Mesenchymal stem cell (in vitro differentiated cells and primary cell): ENCODE measurements around the gene XRCC5.

Experiments
- DNase-seq: peaks from one replicate; pipeline ENCODE4 v3.0.0-alpha.2; 2013
- H2AFZ ChIP-seq: one replicate; pipeline ENCODE4 v1.6.1; 2013; ENCODE audit warnings: low read depth, mild to moderate bottlenecking, control low read depth, inconsistent platforms, low read length, moderate library complexity
- H2AK5ac ChIP-seq: 2 replicates; pipeline ENCODE4 v1.6.1; 2013; ENCODE audit warnings: low read length, moderate library complexity, mild to moderate bottlenecking, inconsistent platforms; ENCODE audit not compliant: severe bottlenecking
- H2BK120ac ChIP-seq: one replicate; pipeline ENCODE4 v1.6.1; 2013; ENCODE audit warnings: low read depth, mild to moderate bottlenecking, inconsistent platforms, low read length, moderate library complexity
- H2BK12ac ChIP-seq, 2 experiments: one replicate each; pipeline ENCODE4 v1.6.1; 2013; ENCODE audit warnings: inconsistent platforms in 2 of 2, low read length in 2 of 2, mild to moderate bottlenecking in 2 of 2, moderate library complexity in 2 of 2, control low read depth in 1 of 2
- H2BK15ac ChIP-seq: one replicate; pipeline ENCODE4 v1.6.1; 2013; ENCODE audit warnings: mild to moderate bottlenecking, low read depth, inconsistent platforms; ENCODE audit not compliant: poor library complexity, severe bottlenecking
- H2BK5ac ChIP-seq: 2 replicates; pipeline ENCODE4 v1.6.1; 2013; ENCODE audit warnings: low read depth, mild to moderate bottlenecking, low read length, control low read depth, inconsistent platforms; ENCODE audit not compliant: poor library complexity, severe bottlenecking
- H3K14ac ChIP-seq, 2 experiments: one replicate each; pipeline ENCODE4 v1.6.1; 2013; ENCODE audit warnings: inconsistent platforms in 2 of 2, low read length in 2 of 2, control low read depth in 1 of 2, mild to moderate bottlenecking in 1 of 2, moderate library complexity in 1 of 2
- H3K18ac ChIP-seq, 2 experiments: one replicate each; pipeline ENCODE4 v1.6.1; 2013; ENCODE audit warnings: inconsistent platforms in 2 of 2, low read length in 2 of 2, control low read depth in 1 of 2, low read depth in 1 of 2, mild to moderate bottlenecking in 1 of 2
- H3K23ac ChIP-seq, 2 experiments: one replicate each; pipeline ENCODE4 v1.6.1; 2013; ENCODE audit warnings: inconsistent platforms in 2 of 2, low read length in 2 of 2, mild to moderate bottlenecking in 2 of 2, moderate library complexity in 2 of 2, control low read depth in 1 of 2
- H3K27ac ChIP-seq: 2 replicates; pipeline ENCODE4 v1.5.1; 2013; ENCODE audit warnings: mild to moderate bottlenecking, moderate library complexity, low read length, control low read depth, inconsistent platforms; ENCODE audit not compliant: poor library complexity, severe bottlenecking
- H3K27me3 ChIP-seq, 2 experiments: 2 replicates each; pipeline versions ENCODE4 v1.6.1 to v1.7.0; 2013; ENCODE audit warnings: low read length in 2 of 2, mild to moderate bottlenecking in 2 of 2, moderate library complexity in 2 of 2, control low read depth in 1 of 2, inconsistent platforms in 1 of 2; ENCODE audit not compliant: control insufficient read depth in 1 of 2, insufficient read depth in 1 of 2
- H3K36me3 ChIP-seq, 2 experiments: 2 replicates each; pipeline versions ENCODE4 v1.6.1 to v1.7.0; 2013; ENCODE audit warnings: low read length in 2 of 2, control low read depth in 1 of 2, inconsistent platforms in 1 of 2, low read depth in 1 of 2, mild to moderate bottlenecking in 1 of 2; ENCODE audit not compliant: insufficient read depth in 2 of 2, control insufficient read depth in 1 of 2
- H3K4ac ChIP-seq, 2 experiments: one replicate each; pipeline ENCODE4 v1.6.1; 2013; ENCODE audit warnings: inconsistent platforms in 2 of 2, low read length in 2 of 2, mild to moderate bottlenecking in 2 of 2, moderate library complexity in 2 of 2, control low read depth in 1 of 2, low read depth in 1 of 2
- H3K4me1 ChIP-seq: 2 replicates; pipeline ENCODE4 v1.6.1; 2013; ENCODE audit warnings: low read depth, low read length, control low read depth; ENCODE audit not compliant: control insufficient read depth, insufficient read depth
- H3K4me2 ChIP-seq: 2 replicates; pipeline ENCODE4 v1.6.1; 2013; ENCODE audit warnings: low read length, mild to moderate bottlenecking, inconsistent platforms; ENCODE audit not compliant: poor library complexity, severe bottlenecking
- H3K4me3 ChIP-seq, 2 experiments: 2 replicates each; pipeline versions ENCODE4 v1.5.1 to v1.7.0; 2013; ENCODE audit warnings: low read length in 2 of 2, mild to moderate bottlenecking in 2 of 2, control low read depth in 1 of 2, low read depth in 1 of 2; ENCODE audit not compliant: insufficient read depth in 1 of 2
- H3K79me1 ChIP-seq: replicated peaks from 2 replicates; pipeline ENCODE4 v1.6.1; 2013; ENCODE audit warnings: mild to moderate bottlenecking, control low read depth, low read length, inconsistent platforms; ENCODE audit not compliant: poor library complexity, severe bottlenecking
- H3K9ac ChIP-seq: 2 replicates; pipeline ENCODE4 v1.7.0; 2013; ENCODE audit warnings: mild to moderate bottlenecking, low read length, moderate library complexity
- H3K9me3 ChIP-seq: 2 replicates; pipeline ENCODE4 v1.7.0; 2013; ENCODE audit warnings: mild to moderate bottlenecking, low read length; ENCODE audit not compliant: control insufficient read depth
- H4K8ac ChIP-seq: one replicate; pipeline ENCODE4 v1.6.1; 2013; ENCODE audit warnings: inconsistent platforms, mild to moderate bottlenecking, low read length, moderate library complexity
- H4K91ac ChIP-seq: one replicate; pipeline ENCODE4 v1.6.1; 2013; ENCODE audit warnings: mild to moderate bottlenecking, low read length, inconsistent platforms
- WGBS: methylation state at CpG from one replicate; pipeline ENCODE4 v1.1.7; 2013; ENCODE audit warnings: mixed read lengths; 5-methylcytosine and 5-hydroxymethylcytosine counted together

XRCC5 gene

GRCh38 chr2:216126943-216127342 is 17.8 kb downstream of the XRCC5 start:
- H3K79me1 ChIP-seq, result peaks cover 17% of the 10 kb centered on the region
- no peak overlapping the region for H3K23ac ChIP-seq
- WGBS, result 100% methylated on average over 4 of the region's 5 CpGs
- H3K27me3 ChIP-seq, result no peaks in the 10 kb centered on the region
- H4K8ac ChIP-seq, result no peak overlapping the region
- no peak overlapping the region for H3K4me3 ChIP-seq
- no peak overlapping the region for H2BK5ac ChIP-seq
- H2BK120ac ChIP-seq, result no peak overlapping the region
- no peaks in the 10 kb centered on the region for H3K4me1 ChIP-seq
- no peak overlapping the region for H3K27ac ChIP-seq
- H3K4ac ChIP-seq, result no peak overlapping the region
- no peak overlapping the region for H2AK5ac ChIP-seq
- no peak for DNase-seq
- H3K4me2 ChIP-seq, result no peak overlapping the region
- no peak overlapping the region for H2AFZ ChIP-seq
- H2BK15ac ChIP-seq, result no peak overlapping the region
- no peaks in the 10 kb centered on the region for H3K9me3 ChIP-seq
- no peak overlapping the region for H3K14ac ChIP-seq
- H3K9ac ChIP-seq, result no peak overlapping the region
- H3K18ac ChIP-seq, result no peak overlapping the region
- no peak overlapping the region for H2BK12ac ChIP-seq
- H4K91ac ChIP-seq, result no peak overlapping the region
- peaks cover 14 to 92% of the 10 kb centered on the region in 2 experiments for H3K36me3 ChIP-seq

- 90% methylated on average over 3 of the region's 6 CpGs for WGBS
Measured at GRCh38 chr2:216130346-216130971, 21.3 kb downstream of the XRCC5 start.

DNA sequence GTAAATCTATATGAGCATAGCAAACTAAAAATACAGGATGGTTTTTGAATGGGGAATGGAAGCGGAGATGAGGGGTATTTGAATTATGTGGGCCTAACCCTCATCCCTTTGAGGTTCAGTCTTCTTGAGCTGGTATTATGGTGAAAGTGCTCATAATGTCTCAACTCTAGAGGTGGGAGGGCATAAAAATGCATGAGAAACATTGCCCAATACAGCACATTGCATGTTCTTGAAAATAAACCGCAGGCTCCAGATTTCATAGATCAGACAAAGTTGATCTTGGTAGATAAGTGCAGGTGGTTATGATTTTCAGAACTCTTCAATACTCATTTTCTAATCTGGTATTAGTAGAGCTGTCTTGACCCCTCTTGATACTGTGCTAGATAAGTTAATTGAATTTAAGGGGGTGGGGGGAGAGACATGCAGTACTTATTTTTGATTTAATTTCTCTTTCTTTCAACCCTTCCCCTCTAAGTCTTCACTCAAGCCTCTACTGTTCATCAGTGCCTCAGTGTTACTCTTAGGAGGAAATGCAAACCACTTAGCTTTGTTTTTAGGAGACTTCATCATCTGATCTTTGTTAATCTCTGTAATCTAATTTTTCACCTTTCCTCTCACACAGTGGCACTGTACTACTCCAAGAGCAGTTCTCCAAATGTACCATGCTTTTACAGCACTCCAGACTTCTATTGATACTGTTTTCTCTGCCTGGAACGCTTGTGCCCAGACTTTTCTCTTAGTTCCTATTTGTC is 22.2 kb downstream of the XRCC5 start:
- Histone ChIP-seq H2AFZ (no peak overlapping the region), H2BK5ac (no peak overlapping the region), H3K4ac (no peak overlapping the region), H3K23ac (no peak overlapping the region), H3K27ac (no peak overlapping the region), H3K27me3 (no peaks in the 10 kb centered on the region), H3K9me3 (no peaks in the 10 kb centered on the region), H3K79me1 (peaks cover 19% of the 10 kb centered on the region), H3K18ac (no peak overlapping the region), H3K9ac (no peak overlapping the region), H4K91ac (no peak overlapping the region), H3K4me2 (no peak overlapping the region), H2BK120ac (no peak overlapping the region), H3K36me3 (peaks cover 19 to 91% of the 10 kb centered on the region in 2 experiments), H2BK15ac (no peak overlapping the region), H2AK5ac (no peak overlapping the region), H3K4me3 (no peak overlapping the region), H2BK12ac (no peak overlapping the region), H3K4me1 (no peaks in the 10 kb centered on the region), H4K8ac (no peak overlapping the region), H3K14ac (no peak overlapping the region)
- no peak for DNase-seq
- WGBS, result over 99% methylated on average over 3 of the region's 3 CpGs

More at GRCh38 chr2:216130346-216130971, 21.3 kb downstream of the XRCC5 start:
- Histone ChIP-seq H3K14ac (no peak overlapping the region), H2AK5ac (no peak overlapping the region), H2BK15ac (no peak overlapping the region), H3K4me2 (no peak overlapping the region), H2BK12ac (no peak overlapping the region), H2BK5ac (no peak overlapping the region), H3K79me1 (peaks cover 21% of the 10 kb centered on the region), H3K27me3 (no peaks in the 10 kb centered on the region), H3K9ac (no peak overlapping the region), H4K91ac (no peak overlapping the region), H3K9me3 (no peaks in the 10 kb centered on the region), H2AFZ (no peak overlapping the region), H3K4me3 (no peak overlapping the region), H4K8ac (no peak overlapping the region), H3K36me3 (peaks cover 16 to 93% of the 10 kb centered on the region in 2 experiments), H3K18ac (no peak overlapping the region), H3K23ac (no peak overlapping the region), H3K4me1 (no peaks in the 10 kb centered on the region), H2BK120ac (no peak overlapping the region), H3K4ac (no peak overlapping the region), H3K27ac (no peak overlapping the region)
- DNase-seq, result peak; percentile 30

- Histone ChIP-seq H3K23ac (no peak overlapping the region), H3K4ac (no peak overlapping the region), H3K4me3 (no peak overlapping the region), H3K9ac (no peak overlapping the region), H3K4me1 (no peaks in the 10 kb centered on the region), H3K27ac (no peak overlapping the region), H3K27me3 (no peaks in the 10 kb centered on the region), H3K36me3 (peaks cover 15 to 91% of the 10 kb centered on the region in 2 experiments), H2BK120ac (no peak overlapping the region), H2AFZ (no peak overlapping the region), H4K8ac (no peak overlapping the region), H3K79me1 (peaks cover 17% of the 10 kb centered on the region), H3K4me2 (no peak overlapping the region), H2BK15ac (no peak overlapping the region), H4K91ac (no peak overlapping the region), H3K14ac (no peak overlapping the region), H3K18ac (no peak overlapping the region), H3K9me3 (no peaks in the 10 kb centered on the region), H2AK5ac (no peak overlapping the region), H2BK5ac (no peak overlapping the region), H2BK12ac (no peak overlapping the region)
- peak; percentile 55 for DNase-seq
Measured at GRCh38 chr2:216132585-216132984, 23.4 kb downstream of the XRCC5 start.
